GM21390 (cell line): Measurements from ENCODE around the gene GEMIN2.
"Not testable (repeated sequence)": the region's sequence is repeated elsewhere in the genome, so short reads cannot be mapped to it uniquely, and the experiment has no call there.

Experiments used
- ATAC-seq: cut with Tn5 transposase; IDR thresholded peaks from one replicate; pipeline ENCODE4 v1.9.1; 2021; ENCODE audit not compliant: unreplicated experiment

GEMIN2 gene

GRCh38 chr14:39175445-39176262 is 61.5 kb downstream of the GEMIN2 start:
- ATAC-seq = no peak

DNA sequence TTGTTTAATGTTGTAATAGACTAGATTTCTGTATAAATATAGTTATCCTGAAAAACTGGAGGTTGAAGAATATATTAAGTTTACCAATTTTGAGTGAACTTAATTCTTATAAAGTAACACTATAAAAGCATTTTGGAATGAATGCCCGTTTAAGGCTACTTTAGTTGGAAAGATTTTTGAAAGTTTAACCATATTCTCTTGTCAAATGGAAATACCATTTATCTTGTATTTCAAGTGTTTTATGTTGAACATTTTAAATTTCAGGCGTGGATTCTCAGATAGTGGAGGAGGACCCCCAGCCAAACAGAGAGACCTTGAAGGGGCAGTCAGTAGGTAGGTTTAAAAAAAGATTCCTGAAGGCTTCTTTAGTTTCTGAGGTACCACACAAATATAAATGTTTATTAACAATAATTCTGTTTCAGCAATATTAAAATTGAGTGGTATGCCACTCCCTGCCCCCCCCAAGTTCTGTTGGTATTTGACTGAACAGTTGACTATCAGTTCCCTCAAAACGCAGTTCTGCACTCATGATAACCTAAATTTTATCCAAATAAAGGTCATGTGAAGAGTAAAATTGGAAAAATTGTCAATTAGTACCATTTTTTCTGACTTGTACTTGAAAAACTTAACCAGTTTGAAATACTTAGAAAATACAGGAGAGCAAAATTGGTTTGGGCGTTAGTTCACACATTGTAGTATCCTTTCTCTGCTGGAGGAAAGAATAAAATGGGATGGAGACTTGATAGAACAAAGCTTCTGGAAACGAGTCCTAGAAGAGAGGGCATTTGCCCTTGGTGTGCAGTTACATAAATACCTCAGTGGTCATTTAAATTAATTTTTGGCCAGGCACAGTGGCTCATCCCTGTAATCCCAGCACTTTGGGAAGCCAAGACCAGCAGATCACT is 62.4 kb downstream of the GEMIN2 start:
- ATAC-seq = no peak

DNA sequence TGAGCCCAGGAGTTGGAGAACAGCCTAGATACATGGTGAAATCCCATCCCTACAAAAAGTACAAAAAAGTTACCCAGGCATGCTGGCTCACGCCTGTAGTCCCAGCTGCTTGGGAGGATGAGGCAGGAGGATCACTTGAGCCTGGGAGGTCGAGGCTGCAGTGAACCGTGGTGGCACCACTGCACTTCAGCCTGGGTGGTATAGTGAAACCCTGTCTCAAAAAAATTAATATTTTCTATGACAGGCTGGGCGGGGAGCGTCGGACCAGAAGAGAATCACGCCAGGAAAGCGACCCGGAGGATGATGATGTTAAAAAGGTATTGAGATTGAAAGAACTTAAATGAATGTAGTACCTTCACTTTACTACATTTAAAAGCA is 63.0 kb downstream of the GEMIN2 start:
- no peak for ATAC-seq

- no peak for ATAC-seq
Measured at GRCh38 chr14:39179042-39179441, 64.9 kb downstream of the GEMIN2 start.

DNA sequence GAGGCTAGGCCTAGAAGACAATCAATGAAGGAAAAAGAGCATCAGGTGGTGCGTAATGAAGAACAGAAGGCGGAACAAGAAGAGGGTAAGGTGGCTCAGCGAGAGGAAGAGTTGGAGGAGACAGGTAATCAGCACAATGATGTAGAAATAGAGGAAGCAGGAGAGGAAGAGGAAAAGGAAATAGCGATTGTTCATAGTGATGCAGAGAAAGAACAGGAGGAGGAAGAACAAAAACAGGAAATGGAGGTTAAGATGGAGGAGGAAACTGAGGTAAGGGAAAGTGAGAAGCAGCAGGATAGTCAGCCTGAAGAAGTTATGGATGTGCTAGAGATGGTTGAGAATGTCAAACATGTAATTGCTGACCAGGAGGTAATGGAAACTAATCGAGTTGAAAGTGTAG is 66.4 kb downstream of the GEMIN2 start:
- no peak for ATAC-seq

- no peak for ATAC-seq
Measured at GRCh38 chr14:39181026-39181692, 67.0 kb downstream of the GEMIN2 start.

GRCh38 chr14:39181693-39182047 is 67.5 kb downstream of the GEMIN2 start:
- no peak for ATAC-seq

DNA sequence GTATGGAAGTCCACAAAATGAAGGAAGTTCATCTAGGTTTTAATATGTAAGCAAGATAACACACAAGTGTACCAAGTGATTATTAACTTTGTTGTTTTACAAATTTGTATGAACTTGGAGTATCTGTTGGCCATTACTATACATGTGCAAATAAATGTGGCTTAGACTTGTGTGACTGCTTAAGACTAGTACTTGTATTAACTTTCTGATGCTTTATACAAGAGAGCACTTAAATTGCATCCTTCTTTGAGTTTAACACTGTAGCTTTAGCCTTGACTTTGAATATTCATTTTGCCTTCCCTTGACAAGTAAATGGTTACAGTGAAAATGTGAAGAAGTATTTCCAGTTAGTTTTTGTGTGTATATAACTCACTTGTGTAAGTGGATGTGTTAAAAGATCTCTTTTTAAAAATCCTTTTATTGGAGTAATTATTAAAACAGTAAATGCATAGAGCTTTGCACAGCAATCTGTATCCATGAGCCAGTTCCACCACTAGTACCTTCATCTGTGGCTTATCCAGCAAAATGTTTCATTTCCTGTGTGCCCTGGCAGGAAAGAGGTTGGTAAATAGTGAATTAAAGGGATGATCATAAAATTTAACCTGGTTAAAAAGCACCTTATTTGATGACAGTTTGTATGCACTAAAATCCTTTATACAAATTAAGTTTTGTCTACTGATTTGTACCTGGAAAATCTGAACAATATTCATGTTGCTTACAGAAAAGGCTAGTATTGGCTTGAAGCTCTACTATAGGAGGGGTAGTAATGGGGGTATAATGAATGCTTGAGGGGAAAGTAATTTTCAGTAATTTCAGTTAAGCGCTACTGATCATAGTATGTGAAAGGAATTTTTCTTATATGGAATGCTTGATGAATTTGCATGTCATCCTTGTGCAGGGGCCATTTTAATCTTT is 68.9 kb downstream of the GEMIN2 start:
- ATAC-seq = no peak

DNA sequence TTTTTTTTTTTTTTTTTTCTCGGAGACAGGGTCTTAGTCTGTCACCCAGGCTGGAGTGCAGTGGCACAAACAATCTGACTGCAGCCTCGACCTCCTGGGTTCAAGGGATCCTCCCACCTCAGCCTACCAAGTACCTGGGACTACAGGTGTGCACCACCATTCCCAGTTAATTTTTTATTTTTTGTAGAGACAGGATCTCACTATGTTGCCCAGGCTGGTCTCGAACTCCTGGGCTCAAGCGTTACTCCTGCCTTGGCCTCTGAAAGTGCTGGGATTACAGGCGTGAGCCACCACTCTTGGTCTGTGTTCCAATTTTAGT is 69.5 kb downstream of the GEMIN2 start:
- not testable (repeated sequence) for ATAC-seq

- ATAC-seq = no peak
Measured at GRCh38 chr14:39184628-39185255, 70.6 kb downstream of the GEMIN2 start.

DNA sequence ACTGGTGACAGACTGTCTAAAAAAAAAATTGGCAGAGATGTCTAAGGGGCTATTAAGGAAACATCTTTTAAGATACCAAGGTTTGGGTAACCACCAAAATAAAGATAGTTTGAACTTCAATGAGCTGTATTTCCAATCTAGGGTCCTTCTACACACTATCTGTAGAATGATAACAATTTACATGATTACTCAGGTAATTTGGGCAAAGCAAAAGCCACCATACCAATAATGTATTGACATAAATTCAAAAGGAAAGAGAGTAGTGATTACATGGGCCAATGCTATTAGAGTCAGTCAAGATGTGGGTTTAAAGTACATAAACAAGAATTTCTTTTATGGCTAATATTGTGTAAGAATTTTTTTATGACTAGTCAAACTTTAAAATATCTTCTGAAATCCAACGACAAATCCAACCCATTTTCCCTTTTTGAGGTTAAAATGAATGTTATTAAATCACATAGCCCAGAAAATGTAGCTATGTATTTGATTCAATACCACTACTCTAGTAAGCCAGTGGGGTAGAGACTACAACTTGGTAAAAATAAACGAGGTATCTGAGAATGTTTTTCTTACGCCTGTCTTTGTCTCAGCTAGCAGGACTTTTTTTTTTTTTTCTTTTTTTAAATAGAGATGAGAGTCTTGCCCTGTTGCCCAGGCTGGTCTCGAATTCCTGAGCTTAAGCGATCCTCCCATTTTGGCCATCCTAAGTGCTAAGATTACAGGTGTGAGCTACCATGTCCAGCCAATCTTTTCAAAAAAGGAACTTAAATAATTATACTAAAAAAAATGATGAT is 71.3 kb downstream of the GEMIN2 start:
- no peak for ATAC-seq
